Esophagus (tissue), 2 donors: ENCODE results near the gene SNX15. TPM values are rescaled to one million over a fixed set of nuclear protein-coding genes. Genes with fewer than 3 reads are reported as not detected.
A peak's percentile ranks its signal among the peaks of the same experiment; 100 is the strongest.
"Not testable (repeated sequence)": the region's sequence is repeated elsewhere in the genome, so short reads cannot be mapped to it uniquely, and the experiment has no call there.

Source experiments
- H3K27ac ChIP-seq, 2 donors: one replicate each; pipeline ENCODE4 v1.5.1; 2013; ENCODE audit warnings: low read depth in 2 of 2, mild to moderate bottlenecking in 2 of 2, inconsistent platforms in 1 of 2, low read length in 1 of 2, moderate library complexity in 1 of 2
- H3K27me3 ChIP-seq, 2 donors: one replicate each; pipeline ENCODE4 v1.6.1; 2013; ENCODE audit warnings: low read length in 2 of 2, control low read depth in 1 of 2, mild to moderate bottlenecking in 1 of 2; ENCODE audit not compliant: insufficient read depth in 2 of 2, control insufficient read depth in 1 of 2
- H3K36me3 ChIP-seq, 2 donors: one replicate each; pipeline ENCODE4 v1.6.1; 2013; ENCODE audit warnings: low read length in 1 of 2; ENCODE audit not compliant: control insufficient read depth in 2 of 2, insufficient read depth in 2 of 2
- H3K4me1 ChIP-seq, 2 donors: one replicate each; pipeline ENCODE4 v1.6.1; 2013; ENCODE audit warnings: low read length in 1 of 2; ENCODE audit not compliant: control insufficient read depth in 2 of 2, insufficient read depth in 2 of 2
- H3K4me3 ChIP-seq, 2 donors: one replicate each; pipeline ENCODE4 v1.5.1; 2013; ENCODE audit warnings: low read length in 2 of 2, mild to moderate bottlenecking in 2 of 2, low read depth in 1 of 2, moderate library complexity in 1 of 2
- H3K9me3 ChIP-seq, 2 donors: one replicate each; pipeline ENCODE4 v1.6.1; 2013; ENCODE audit warnings: mild to moderate bottlenecking in 2 of 2, low read depth in 1 of 2, low read length in 1 of 2, moderate library complexity in 1 of 2; ENCODE audit not compliant: control insufficient read depth in 2 of 2, insufficient read depth in 1 of 2
- WGBS, 2 donors: extraction: QIAGEN DNeasy Blood & Tissue Kit; methylation state at CpG; one replicate each; pipeline ENCODE4 v1.1.7; 2013; 5-methylcytosine and 5-hydroxymethylcytosine counted together
- polyA plus RNA-seq, 2 donors: library from polyadenylated mRNA; stranded (reverse); fragments of 200-250 nt; gene quantifications; one replicate each; pipeline ENCODE4 v1.2.3, GENCODE V29; 2013
- donor health status: healthy with polysubstance abuse.
- donor health status: Bipolar disorder and iron deficiency.

Gene SNX15
- polyA plus RNA-seq, 2 donors: 14.7 to 15.6 TPM

DNA sequence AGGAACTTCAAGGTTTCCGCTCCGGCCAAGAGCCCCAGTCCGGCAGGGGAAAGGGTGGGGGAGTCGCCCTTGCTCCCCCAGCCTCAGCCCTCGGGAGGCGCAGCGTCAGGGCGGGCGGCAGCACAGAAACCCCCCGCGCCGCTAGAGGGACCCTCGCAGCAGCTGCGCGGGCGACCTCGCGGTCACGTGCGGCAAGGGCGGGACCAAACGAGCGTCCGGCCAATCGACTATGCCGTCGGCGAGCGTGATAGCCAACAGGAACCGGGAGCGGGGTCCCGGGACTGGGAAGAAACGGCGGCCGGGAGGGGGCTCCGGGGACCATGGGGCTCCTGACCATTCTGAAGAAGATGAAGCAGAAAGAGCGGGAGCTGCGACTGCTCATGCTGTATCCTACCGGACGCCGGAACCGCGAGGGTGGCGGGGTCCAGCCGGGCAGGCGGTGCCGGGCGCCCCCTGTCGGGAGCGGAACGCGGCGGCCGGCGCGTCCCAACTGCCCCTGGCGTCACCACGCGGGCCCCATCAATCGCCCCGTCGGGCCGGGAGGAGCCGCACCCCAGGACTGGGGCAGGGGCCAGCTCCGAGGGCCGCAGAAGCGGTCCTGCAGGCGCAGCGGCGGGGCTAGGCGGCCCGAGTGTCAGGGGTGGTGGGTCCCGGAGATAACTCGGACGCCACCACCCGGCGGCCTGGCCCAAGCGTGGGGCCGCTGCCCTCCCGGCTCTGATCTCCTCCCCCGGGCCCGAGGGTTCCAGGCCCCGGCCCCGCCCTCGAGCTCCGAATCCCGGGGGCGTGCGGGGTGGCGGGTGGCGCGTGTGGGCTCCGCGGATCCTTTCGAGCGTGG lies 13.1 kb upstream of the SNX15 start, which contains the start of gene ARL2:
Gene ARL2 (plus strand): TSS at position 273 of the 838 bp plus-strand sequence. CDS start 48 bp downstream, at position 321.
- H3K4me1 ChIP-seq: peaks cover 0 to 7% of the 10 kb centered on the region in 2 donors
- peak within 1 kb of the TSS; percentile 96 to 98 for H3K27ac ChIP-seq
- peak within 1 kb of the TSS; percentile 61 to 75 for H3K4me3 ChIP-seq
- H3K36me3 ChIP-seq: peaks cover 4 to 7% of the 10 kb centered on the region in 2 donors
- H3K27me3 ChIP-seq: no peaks in the 10 kb centered on the region
- 0 to 1% methylated on average over 74 to 96 of the region's 96 CpGs for WGBS, 2 donors
- H3K9me3 ChIP-seq: no peaks in the 10 kb centered on the region

DNA sequence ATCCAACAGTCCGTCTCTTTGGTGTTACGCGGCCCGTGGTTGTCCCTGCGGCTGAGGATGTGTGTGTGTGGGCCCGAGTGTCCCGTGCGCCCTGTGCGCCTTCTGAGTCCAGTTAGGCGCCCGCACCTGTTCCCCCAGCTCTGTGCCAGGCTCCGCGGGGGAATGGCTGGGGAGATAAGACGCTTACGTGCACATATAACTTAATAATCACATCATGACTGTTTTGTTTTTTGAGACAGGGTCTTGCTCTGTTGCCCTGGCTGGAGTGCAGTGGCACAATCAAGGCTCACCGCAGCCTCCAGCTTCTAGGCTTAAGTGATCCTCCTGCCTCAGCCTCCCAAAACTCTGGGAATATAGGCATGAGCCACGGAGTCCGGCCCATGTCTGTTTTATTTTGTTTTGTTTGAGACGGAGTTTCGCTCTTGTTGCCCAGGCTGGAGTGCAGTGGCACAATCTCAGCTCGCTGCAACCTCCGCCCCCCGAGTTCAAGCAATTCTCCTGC lies 12.5 kb upstream of the SNX15 start:
- Histone ChIP-seq H3K4me1 (peaks cover 0 to 7% of the 10 kb centered on the region in 2 donors), H3K9me3 (no peaks in the 10 kb centered on the region), H3K36me3 (peaks cover 6 to 8% of the 10 kb centered on the region in 2 donors), H3K27me3 (no peaks in the 10 kb centered on the region), H3K27ac (peak overlapping the region; percentile 96 to 98), H3K4me3 (peak overlapping the region; percentile 61 to 75)
- 33% methylated on average over 23 of the region's 23 CpGs for WGBS, 2 donors

DNA sequence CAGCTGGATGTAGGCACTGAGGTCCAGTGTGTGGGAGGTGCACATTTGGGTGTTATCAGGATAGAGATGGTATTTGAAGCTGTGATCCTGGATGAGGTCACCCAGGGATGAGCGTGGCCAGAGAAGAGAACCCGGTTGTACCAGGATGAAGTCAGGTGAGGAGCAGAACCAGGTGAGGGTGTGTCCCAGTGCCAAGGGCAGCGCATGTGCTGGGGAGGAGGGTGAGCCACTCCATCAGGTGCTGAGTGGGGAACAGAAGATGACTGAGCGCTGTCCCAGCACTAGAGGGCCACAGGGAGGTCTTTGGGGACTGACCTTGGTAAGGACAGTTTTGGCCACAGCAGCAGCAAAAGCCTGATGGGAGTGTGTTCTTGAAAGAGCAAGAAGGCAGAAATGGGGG lies 10.5 kb upstream of the SNX15 start:
- WGBS, 2 donors: 76 to 80% methylated on average over 4 of the region's 4 CpGs
- H3K4me3 ChIP-seq: no peak overlapping the region

DNA sequence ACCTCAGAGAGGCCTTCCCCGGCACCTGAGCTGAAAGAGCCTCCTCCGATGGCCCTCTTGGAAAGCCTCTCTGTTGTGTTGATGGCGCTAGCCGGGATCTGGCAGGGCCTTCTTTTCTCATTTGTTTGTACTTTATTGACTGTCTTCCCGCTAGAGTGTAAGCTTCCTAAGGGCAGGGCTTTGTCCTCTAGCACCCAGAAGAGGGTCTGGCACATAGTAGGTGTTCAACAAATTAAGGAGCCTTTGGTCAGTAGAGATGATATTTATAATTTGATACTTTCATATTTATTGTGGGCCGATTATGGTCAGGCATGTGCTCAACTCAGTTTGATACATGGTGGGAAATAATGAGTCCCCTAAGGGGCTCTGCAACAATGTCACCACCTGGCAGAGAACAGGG lies 9.3 kb upstream of the SNX15 start:
- Histone ChIP-seq H3K27ac (no peak overlapping the region), H3K27me3 (no peaks in the 10 kb centered on the region), H3K36me3 (peaks cover 8 to 19% of the 10 kb centered on the region in 2 donors), H3K9me3 (no peaks in the 10 kb centered on the region), H3K4me3 (no peak overlapping the region), H3K4me1 (peaks cover 0 to 7% of the 10 kb centered on the region in 2 donors)
- 97 to 99% methylated on average over 6 of the region's 6 CpGs for WGBS, 2 donors

More for the DNA sequence above, 10.5 kb upstream of the SNX15 start:
- Histone ChIP-seq H3K4me1 (peaks cover 0 to 7% of the 10 kb centered on the region in 2 donors), H3K27ac (peak overlapping the region in 1 of 2 donors; percentile 71), H3K27me3 (no peaks in the 10 kb centered on the region), H3K36me3 (peaks cover 8 to 16% of the 10 kb centered on the region in 2 donors), H3K9me3 (no peaks in the 10 kb centered on the region)

DNA sequence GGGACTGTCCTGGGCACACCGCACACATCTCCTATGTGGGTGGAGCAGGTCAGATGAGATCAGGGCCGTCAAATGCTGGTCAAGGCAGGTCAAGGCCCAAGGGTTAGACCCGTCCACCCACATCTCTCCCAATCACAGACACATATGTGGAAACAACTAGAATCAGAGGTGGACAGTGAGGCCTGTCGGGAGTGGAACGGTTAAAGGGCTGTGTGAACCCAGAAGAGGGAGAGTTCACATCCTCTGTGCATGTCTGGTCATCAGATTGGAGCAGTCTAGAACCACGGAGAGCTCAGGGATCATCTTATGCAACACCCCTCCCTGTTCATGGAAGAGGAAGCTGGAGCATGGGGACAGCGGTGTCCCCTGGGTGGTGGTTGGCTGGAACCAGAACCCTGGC lies 7.4 kb upstream of the SNX15 start:
- H3K27me3 ChIP-seq: no peaks in the 10 kb centered on the region
- no peaks in the 10 kb centered on the region for H3K9me3 ChIP-seq
- peaks cover 0 to 5% of the 10 kb centered on the region in 2 donors for H3K4me1 ChIP-seq
- peak overlapping the region in 1 of 2 donors; percentile 26 for H3K27ac ChIP-seq
- H3K36me3 ChIP-seq: peaks cover 8 to 19% of the 10 kb centered on the region in 2 donors
- 86 to 88% methylated on average over 7 of the region's 7 CpGs for WGBS, 2 donors
- no peak overlapping the region for H3K4me3 ChIP-seq

DNA sequence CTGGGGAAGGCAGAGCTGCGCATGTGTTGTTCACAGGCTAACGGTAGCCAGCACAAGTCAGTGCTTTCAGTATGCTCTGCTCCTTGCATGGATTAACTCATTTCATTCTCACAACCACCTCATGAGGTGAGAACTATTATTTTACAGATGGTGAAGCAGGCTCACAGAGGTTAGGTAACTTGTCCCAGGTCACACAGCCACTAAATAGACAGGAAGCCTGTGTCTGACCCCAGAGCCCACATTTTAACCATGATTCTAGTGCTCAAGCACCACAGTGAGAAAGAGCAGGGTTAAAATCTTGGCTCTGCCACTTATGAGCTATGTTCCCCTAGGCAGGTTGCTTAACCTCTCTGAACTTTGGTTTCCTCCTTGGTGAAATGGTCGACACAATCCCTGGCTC lies 6.2 kb upstream of the SNX15 start:
- peaks cover 8 to 19% of the 10 kb centered on the region in 2 donors for H3K36me3 ChIP-seq
- no peaks in the 10 kb centered on the region for H3K27me3 ChIP-seq
- no peak overlapping the region for H3K27ac ChIP-seq
- H3K4me1 ChIP-seq: peaks cover 0 to 5% of the 10 kb centered on the region in 2 donors
- no peak overlapping the region for H3K4me3 ChIP-seq
- H3K9me3 ChIP-seq: no peaks in the 10 kb centered on the region
- WGBS, 2 donors: 72% methylated on average over 3 of the region's 3 CpGs

DNA sequence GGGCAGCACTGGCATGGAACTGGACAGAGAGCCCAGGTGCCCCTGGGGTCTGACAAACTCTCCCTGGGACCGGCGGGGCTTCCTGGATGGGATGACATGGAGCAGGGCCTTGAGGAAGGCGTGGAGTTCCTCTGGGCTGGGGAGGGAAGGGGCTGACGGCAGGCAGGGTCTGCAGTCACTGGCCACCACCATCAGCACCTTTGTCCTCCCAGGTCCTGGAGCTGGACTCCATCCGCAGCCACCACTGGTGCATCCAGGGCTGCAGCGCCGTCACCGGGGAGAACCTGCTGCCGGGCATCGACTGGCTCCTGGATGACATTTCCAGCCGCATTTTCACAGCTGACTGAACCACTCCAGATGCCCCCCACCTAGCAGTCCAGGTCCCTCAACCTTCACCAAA lies 5.7 kb upstream of the SNX15 start:
- Histone ChIP-seq H3K27ac (no peak overlapping the region), H3K4me3 (no peak overlapping the region), H3K4me1 (peaks cover 0 to 4% of the 10 kb centered on the region in 2 donors), H3K9me3 (no peaks in the 10 kb centered on the region), H3K36me3 (peaks cover 8 to 17% of the 10 kb centered on the region in 2 donors), H3K27me3 (no peaks in the 10 kb centered on the region)
- WGBS, 2 donors: 88 to 93% methylated on average over 6 to 11 of the region's 11 CpGs

DNA sequence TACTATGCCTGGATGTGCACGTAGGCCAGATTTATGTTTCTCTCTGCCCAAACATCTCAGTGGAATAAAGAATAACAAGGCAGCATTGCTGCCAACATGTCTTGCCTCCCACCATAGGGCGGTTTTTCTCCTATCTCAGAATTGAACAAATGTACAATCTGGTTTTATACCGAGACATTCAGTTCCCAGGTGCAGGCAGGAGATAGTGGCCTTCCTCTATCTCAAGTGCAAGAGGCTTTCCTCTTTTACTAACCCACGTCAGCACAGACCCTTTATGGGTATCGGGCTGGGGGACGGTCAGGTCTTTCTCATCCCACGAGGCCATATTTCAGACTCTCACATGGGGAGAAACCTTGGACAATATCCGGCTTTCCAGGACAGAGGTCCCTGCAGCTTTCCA lies 3.7 kb upstream of the SNX15 start:
- not testable (repeated sequence) for H3K27me3 ChIP-seq, H3K4me3 ChIP-seq, H3K4me1 ChIP-seq, H3K27ac ChIP-seq, H3K9me3 ChIP-seq
- 74 to 82% methylated on average over 8 of the region's 8 CpGs for WGBS, 2 donors
- peaks cover 8 to 14% of the 10 kb centered on the region in 2 donors for H3K36me3 ChIP-seq

DNA sequence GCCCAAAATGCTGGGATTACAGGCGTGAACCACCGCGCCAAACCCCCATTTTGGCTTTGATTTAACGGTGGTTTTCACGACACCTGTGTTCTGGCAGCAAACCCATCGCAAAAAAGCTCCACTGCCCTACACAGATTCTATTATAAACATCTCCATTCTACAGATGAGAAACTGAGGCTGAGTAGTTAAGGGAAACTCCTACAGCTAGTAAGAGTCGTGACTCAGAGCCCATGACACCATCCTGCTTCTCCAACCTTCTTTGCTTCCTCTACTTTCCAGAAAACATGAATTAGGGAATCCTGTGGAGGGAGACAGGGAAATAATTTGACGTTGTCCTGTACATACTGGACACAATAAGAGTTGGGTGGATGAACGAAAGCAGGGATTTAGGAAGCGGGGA lies 429 bp upstream of the SNX15 start:
- H3K4me1 ChIP-seq: no peaks in the 10 kb centered on the region
- H3K9me3 ChIP-seq: no peaks in the 10 kb centered on the region
- peak overlapping the region; percentile 93 to 98 for H3K27ac ChIP-seq
- peaks cover 0 to 3% of the 10 kb centered on the region in 2 donors for H3K36me3 ChIP-seq
- peak overlapping the region; percentile 47 to 67 for H3K4me3 ChIP-seq
- H3K27me3 ChIP-seq: no peaks in the 10 kb centered on the region
- WGBS, 2 donors: 59% methylated on average over 10 of the region's 10 CpGs
